ENCODE data around the gene MEGF11.

DNA sequence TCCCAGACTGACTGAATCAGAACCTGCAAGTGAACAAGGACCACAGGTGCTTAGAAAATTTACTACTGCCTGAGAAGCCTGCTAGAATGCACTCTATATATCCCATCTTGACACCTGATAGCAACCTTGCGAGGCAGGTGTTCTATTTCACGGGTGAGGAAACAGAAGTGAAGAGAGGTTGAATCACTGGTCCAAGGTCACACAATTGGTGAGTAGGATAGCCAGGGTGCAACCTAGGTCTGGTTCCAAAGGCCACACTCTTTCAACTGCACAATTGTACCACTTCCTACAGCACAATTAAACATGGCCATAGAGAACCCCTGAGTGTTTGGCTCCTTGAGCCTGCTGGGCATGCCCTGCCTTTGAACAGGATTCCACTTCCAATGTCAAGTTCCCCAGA lies 297.2 kb downstream of the MEGF11 start:
- TF ChIP-seq ZNF274 (IDR thresholded peaks at IDR 0.05; ENCODE audit: low read depth, low read length) (no peak), YY1 (IDR thresholded peaks at IDR 0.05; ENCODE audit: insufficient read depth, insufficient read length) (no peak)
